Gastroesophageal sphincter (tissue), 3 donors: Measurements from ENCODE around the gene SCCPDH.

Experiments
- POLR2A ChIP-seq, 2 donors: fragments of 450-650 bp; IDR thresholded peaks; one replicate each; pipeline ENCODE4 v1.6.1; 2017; ENCODE audit warnings: antibody characterized with exemption in 2 of 2, mild to moderate bottlenecking in 2 of 2, moderate library complexity in 1 of 2
- POLR2AphosphoS5 ChIP-seq: sonication (generic); formaldehyde crosslinking; IDR thresholded peaks from one replicate; pipeline ENCODE4 v1.6.1; 2017; ENCODE audit warnings: antibody characterized with exemption
- TF ChIP-seq, protein P1 (sequence below), 4 experiments: fragments of 200-600 bp in 2 of 4; fragments of 450-650 bp in 2 of 4; sonication (generic) in 1 of 4; IDR thresholded peaks; one replicate each; pipeline ENCODE4 v1.5.1; 2017 to 2019; ENCODE audit warnings: antibody characterized with exemption in 4 of 4, mild to moderate bottlenecking in 2 of 4, moderate library complexity in 2 of 4

GRCh38 chr1:246780264-246780663 is 56.1 kb downstream of the SCCPDH start:
- TF ChIP-seq POLR2A (IDR thresholded peaks at IDR 0.05), result no peak
- TF ChIP-seq, protein P1, sequence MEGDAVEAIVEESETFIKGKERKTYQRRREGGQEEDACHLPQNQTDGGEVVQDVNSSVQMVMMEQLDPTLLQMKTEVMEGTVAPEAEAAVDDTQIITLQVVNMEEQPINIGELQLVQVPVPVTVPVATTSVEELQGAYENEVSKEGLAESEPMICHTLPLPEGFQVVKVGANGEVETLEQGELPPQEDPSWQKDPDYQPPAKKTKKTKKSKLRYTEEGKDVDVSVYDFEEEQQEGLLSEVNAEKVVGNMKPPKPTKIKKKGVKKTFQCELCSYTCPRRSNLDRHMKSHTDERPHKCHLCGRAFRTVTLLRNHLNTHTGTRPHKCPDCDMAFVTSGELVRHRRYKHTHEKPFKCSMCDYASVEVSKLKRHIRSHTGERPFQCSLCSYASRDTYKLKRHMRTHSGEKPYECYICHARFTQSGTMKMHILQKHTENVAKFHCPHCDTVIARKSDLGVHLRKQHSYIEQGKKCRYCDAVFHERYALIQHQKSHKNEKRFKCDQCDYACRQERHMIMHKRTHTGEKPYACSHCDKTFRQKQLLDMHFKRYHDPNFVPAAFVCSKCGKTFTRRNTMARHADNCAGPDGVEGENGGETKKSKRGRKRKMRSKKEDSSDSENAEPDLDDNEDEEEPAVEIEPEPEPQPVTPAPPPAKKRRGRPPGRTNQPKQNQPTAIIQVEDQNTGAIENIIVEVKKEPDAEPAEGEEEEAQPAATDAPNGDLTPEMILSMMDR (IDR thresholded peaks at IDR 0.05), result no peak
- TF ChIP-seq POLR2AphosphoS5, result no peak
